Hypothalamus (tissue), 51 donors: ENCODE data around the gene USP5.
"Not testable (repeated sequence)": the region's sequence is repeated elsewhere in the genome, so short reads cannot be mapped to it uniquely, and the experiment has no call there.

Experiments used
- DNase-seq, 51 donors: peaks; one replicate each; lab custom pipeline; 2025; lab: John Stamatoyannopoulos, UW

USP5 gene

GRCh38 chr12:6905414-6906040 is 53.6 kb downstream of the USP5 start:
- no peak for DNase-seq

- DNase-seq: not testable (repeated sequence)
Measured at GRCh38 chr12:6908141-6908540, 56.2 kb downstream of the USP5 start.

GRCh38 chr12:6909421-6910145 is 57.6 kb downstream of the USP5 start:
- DNase-seq: no peak

GRCh38 chr12:6912164-6912935 is 60.4 kb downstream of the USP5 start:
- DNase-seq: no peak

GRCh38 chr12:6914246-6914946 is 62.4 kb downstream of the USP5 start, which contains the start of gene ENO2:
TSS of gene ENO2 (plus strand) at chr12:6914580. CDS start at chr12:6915833, 1,253 bp downstream.
- peak in 48 of 51 donors; percentile 33 to 92 (median 74) for DNase-seq

- DNase-seq: peak in 7 of 51 donors; percentile 10 to 45 (median 20)
Measured at GRCh38 chr12:6914947-6915788, 63.2 kb downstream of the USP5 start.

GRCh38 chr12:6915789-6916285 is 63.9 kb downstream of the USP5 start:
- DNase-seq: no peak
